ENCODE measurements around the gene DLG5. TPM values are rescaled to one million over a fixed set of nuclear protein-coding genes. Genes with fewer than 3 reads are reported as not detected.

Gene DLG5
- total RNA-seq, 4 donors from 2014 or later = 40.6 to 134 (median 61.5) TPM

DNA sequence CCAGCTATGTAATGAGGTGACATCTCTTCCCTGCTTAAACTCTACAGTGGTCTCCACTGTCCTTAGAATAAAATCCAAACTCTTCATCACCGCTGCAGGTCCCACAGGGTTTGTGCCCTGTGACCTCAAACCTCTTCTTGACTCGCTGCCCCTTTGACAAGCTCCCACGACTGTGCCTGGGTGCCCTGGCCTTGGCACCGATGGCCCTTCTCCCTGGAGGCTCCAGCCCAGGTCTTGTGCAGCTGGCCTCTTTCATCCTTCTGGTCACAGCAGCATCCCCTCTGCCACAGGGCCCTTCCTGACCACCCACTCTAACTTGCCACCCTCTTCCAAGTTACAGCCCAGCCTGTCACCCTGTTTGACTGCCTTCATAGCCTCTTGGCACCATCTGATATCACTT, 108.2 kb downstream of the DLG5 start:
- Histone ChIP-seq H3K9me3 (no peaks in the 10 kb centered on the region), H3K4me3 (no peak overlapping the region), H3K36me3 (peaks cover 0 to 92% (median 0%) of the 10 kb centered on the region in 3 donors), H3K27ac (no peak overlapping the region), H3K4me1 (no peaks in the 10 kb centered on the region), H3K27me3 (no peaks in the 10 kb centered on the region)
- TF ChIP-seq, protein P1, sequence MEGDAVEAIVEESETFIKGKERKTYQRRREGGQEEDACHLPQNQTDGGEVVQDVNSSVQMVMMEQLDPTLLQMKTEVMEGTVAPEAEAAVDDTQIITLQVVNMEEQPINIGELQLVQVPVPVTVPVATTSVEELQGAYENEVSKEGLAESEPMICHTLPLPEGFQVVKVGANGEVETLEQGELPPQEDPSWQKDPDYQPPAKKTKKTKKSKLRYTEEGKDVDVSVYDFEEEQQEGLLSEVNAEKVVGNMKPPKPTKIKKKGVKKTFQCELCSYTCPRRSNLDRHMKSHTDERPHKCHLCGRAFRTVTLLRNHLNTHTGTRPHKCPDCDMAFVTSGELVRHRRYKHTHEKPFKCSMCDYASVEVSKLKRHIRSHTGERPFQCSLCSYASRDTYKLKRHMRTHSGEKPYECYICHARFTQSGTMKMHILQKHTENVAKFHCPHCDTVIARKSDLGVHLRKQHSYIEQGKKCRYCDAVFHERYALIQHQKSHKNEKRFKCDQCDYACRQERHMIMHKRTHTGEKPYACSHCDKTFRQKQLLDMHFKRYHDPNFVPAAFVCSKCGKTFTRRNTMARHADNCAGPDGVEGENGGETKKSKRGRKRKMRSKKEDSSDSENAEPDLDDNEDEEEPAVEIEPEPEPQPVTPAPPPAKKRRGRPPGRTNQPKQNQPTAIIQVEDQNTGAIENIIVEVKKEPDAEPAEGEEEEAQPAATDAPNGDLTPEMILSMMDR (IDR thresholded peaks at IDR 0.05) = no peak
- no peak for TF ChIP-seq POLR2A (IDR thresholded peaks at IDR 0.05)
- DNase-seq = no peak

DNA sequence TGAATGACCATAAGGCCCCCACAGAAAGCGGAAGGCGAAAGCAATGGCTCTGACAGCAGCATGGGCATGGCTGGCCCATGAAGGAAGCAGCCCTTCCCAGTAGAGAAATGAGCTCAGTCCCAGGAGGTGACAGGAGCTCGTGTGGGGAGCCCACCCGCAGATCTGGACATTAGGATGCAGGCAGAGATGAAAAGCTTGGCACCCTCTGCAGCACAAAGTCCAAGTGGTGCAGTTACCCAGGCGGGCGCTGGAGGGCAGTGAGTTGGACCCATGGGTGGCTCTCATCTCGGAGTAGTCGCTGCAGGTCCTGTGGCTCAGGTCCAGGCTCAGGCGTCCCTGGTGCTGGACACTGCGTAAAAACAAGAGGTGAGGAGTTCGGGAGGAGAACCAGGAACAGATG, 109.0 kb downstream of the DLG5 start:
- H3K9me3 ChIP-seq = no peaks in the 10 kb centered on the region
- DNase-seq = no peak
- no peaks in the 10 kb centered on the region for H3K27me3 ChIP-seq
- no peaks in the 10 kb centered on the region for H3K4me1 ChIP-seq
- TF ChIP-seq POLR2A (IDR thresholded peaks at IDR 0.05) = no peak
- TF ChIP-seq, protein P1 (IDR thresholded peaks at IDR 0.05) = no peak
- H3K36me3 ChIP-seq = peaks cover 0 to 92% (median 0%) of the 10 kb centered on the region in 3 donors
- no peak overlapping the region for H3K4me3 ChIP-seq
- H3K27ac ChIP-seq = no peak overlapping the region

DNA sequence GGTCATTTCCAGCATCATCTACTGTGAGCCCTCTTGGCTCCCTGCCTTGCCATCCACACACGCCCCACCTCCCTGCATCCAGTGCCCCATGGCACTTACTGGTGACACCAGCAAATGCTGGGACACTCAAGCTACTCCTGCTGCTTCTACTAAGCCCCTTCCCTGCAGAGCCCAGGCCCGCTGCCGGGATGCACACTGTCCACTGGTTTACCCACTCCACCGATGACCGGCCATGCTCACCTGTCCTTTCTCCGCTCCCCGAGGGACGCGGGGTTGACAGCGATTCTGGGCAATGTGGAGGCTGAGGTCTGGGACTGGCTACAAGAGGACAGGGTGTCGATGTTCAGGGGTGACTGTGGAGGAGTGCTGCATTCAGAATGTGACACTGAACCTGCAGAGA, 110.2 kb downstream of the DLG5 start:
- Histone ChIP-seq H3K4me1 (no peaks in the 10 kb centered on the region), H3K36me3 (peaks cover 0 to 92% (median 0%) of the 10 kb centered on the region in 3 donors), H3K27me3 (no peaks in the 10 kb centered on the region), H3K9me3 (no peaks in the 10 kb centered on the region), H3K27ac (no peak overlapping the region), H3K4me3 (no peak overlapping the region)
- TF ChIP-seq POLR2A (IDR thresholded peaks at IDR 0.05) = no peak
- TF ChIP-seq, protein P1 (IDR thresholded peaks at IDR 0.05) = no peak
- no peak for DNase-seq

DNA sequence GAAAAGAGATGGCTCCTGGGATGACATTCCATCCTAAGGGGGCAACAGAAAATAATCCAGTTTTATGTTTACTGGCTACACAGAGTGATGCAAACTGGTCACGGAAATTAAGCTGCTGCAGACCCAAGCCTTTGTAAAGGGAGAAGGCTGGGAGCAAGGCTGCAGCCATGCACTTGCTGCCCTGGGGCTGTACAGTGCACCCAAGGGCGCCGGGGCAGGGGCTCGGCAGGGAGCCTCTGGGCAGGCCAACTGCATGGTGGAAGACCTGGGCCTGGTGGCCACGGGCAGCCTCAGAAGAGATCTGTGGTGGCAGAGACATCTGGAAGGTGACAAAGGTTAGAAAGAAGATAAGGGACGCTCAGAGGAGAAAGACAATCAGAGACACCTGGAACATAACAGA, 113.8 kb downstream of the DLG5 start:
- no peak for DNase-seq
- no peak for TF ChIP-seq POLR2A (IDR thresholded peaks at IDR 0.05)
- TF ChIP-seq, protein P1 (IDR thresholded peaks at IDR 0.05) = no peak
- Histone ChIP-seq H3K9me3 (no peaks in the 10 kb centered on the region), H3K27me3 (no peaks in the 10 kb centered on the region), H3K36me3 (peaks cover 0 to 92% (median 0%) of the 10 kb centered on the region in 3 donors), H3K27ac (no peak overlapping the region), H3K4me3 (no peak overlapping the region), H3K4me1 (no peaks in the 10 kb centered on the region)

DNA sequence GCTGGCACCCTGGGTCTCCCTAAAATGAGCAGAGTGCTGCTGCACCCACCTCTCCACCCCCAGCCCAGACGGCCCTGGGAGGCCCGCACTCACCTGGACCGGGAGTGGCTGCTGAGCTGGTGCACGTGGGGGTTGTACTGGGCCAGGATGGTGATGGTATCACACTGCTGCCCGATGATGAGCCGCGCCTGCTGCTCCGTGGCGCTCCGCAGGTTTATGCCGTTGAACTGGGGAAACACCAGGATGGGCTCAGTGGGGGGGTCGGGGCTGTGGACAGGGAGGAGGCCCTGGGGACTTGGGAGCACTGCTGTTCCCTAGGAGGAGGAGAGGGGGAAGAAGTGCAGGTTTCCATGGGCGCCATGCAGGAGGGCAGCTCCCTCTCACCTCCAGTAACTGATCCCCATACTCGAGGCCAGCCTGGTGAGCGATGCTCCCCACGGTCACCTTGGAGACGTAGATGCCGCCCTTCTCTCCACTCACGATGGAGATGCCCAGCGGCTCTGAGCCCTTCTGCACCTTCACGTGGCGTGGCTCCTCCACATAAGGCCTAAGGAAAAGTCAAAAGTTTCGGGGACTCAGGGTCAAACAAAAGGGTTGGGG, 114.6 kb downstream of the DLG5 start:
- Histone ChIP-seq H3K36me3 (peaks cover 0 to 92% (median 0%) of the 10 kb centered on the region in 3 donors), H3K9me3 (no peaks in the 10 kb centered on the region), H3K4me1 (no peaks in the 10 kb centered on the region), H3K4me3 (no peak overlapping the region), H3K27ac (no peak overlapping the region), H3K27me3 (no peaks in the 10 kb centered on the region)
- no peak for DNase-seq
- TF ChIP-seq POLR2A (IDR thresholded peaks at IDR 0.05) = no peak
- TF ChIP-seq, protein P1 (IDR thresholded peaks at IDR 0.05) = no peak

Measured in Peyer's patch (tissue), 4 donors.